Activated CD4-positive, alpha-beta T cell treated with anti-CD3 and anti-CD28 coated beads for 36 hours (primary cell): Measurements from ENCODE around the gene HOXB2. TPM values are rescaled to one million over a fixed set of nuclear protein-coding genes. Genes with fewer than 3 reads are reported as not detected.
"Not testable (repeated sequence)": the region's sequence is repeated elsewhere in the genome, so short reads cannot be mapped to it uniquely, and the experiment has no call there.

Source experiments
- ATAC-seq: fragments of 200-7000 bp; cut with Tn5 transposase; one replicate; pipeline ENCODE4 v1.10.0; 2021; ENCODE audit warnings: mild to moderate bottlenecking, moderate library complexity
- CTCF ChIA-PET: fragments of 350-600 bp; sonication (Branson Sonifier 250); formaldehyde crosslinking; loops from one replicate; lab custom pipeline; 2021; ENCODE audit warnings: antibody characterized with exemption; lab: Charles Lee
- POLR2A ChIA-PET: fragments of 350-600 bp; sonication (Branson Sonifier 250); formaldehyde crosslinking; loops from one replicate; lab custom pipeline; 2021; ENCODE audit warnings: antibody characterized with exemption, inconsistent platforms; lab: Charles Lee
- DNase-seq: peaks from one replicate; pipeline ENCODE4 v3.0.0-alpha.2; 2020
- H3K27ac Mint-ChIP-seq: one replicate; pipeline ENCODE4 v1.8.0; 2021; ENCODE audit warnings: mixed read lengths
- H3K27me3 Mint-ChIP-seq: one replicate; pipeline ENCODE4 v1.8.0; 2021; ENCODE audit warnings: mixed read lengths
- H3K36me3 Mint-ChIP-seq: one replicate; pipeline ENCODE4 v1.8.0; 2021; ENCODE audit warnings: low read depth, mixed read lengths
- H3K4me1 Mint-ChIP-seq: one replicate; pipeline ENCODE4 v1.8.0; 2021; ENCODE audit warnings: mixed read lengths
- H3K4me3 Mint-ChIP-seq: one replicate; pipeline ENCODE4 v1.8.0; 2021; ENCODE audit warnings: mild to moderate bottlenecking, moderate library complexity, mixed read lengths
- H3K9me3 Mint-ChIP-seq: one replicate; pipeline ENCODE4 v1.8.0; 2021; ENCODE audit warnings: low read depth, mixed read lengths
- intact Hi-C, 2 experiments: fragments of 100-400 bp; cut with DNase I in 1 of 2; cut with micrococcal nuclease in 1 of 2; formaldehyde crosslinking; loops; one replicate each; pipeline versions ENCODE4 v1.14.2 to v1.15.1; 2022 to 2024; cut with DNase I, micrococcal nuclease
- total RNA-seq, 2 experiments: library from RNA; stranded (reverse); gene quantifications; one replicate each; pipeline ENCODE4 v1.2.3, GENCODE V29; 2021

The HOXB2 gene
- total RNA-seq, 2 experiments from 2014 or later, result 2.8 to 3.3 TPM

DNA sequence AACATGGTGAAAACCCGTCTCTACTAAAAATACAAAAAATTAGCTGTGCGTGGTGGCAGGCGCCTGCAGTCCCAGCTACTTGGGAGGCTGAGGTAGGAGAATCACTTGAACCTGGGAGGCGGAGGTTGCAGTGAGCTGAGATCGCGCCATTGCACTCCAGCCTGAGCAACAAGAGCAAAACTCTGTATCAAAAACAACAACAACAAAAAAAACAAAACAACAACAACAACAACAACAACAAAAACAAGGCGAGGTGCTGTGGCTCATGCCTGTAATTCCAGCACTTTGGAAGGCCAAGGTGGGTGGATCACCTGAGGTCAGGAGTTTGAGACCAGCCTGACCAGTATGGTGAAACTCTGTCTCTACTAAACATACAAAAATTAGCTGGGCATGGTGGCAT, 35.2 kb downstream of the HOXB2 start:
- CTCF ChIA-PET, result interaction anchor here (1.1 kb wide), 1 partner anchor 251 kb away, joined by 3 read pairs; no protein-coding TSS in a partner anchor
- DNase-seq, H3K9me3 Mint-ChIP-seq, H3K4me3 Mint-ChIP-seq, H3K36me3 Mint-ChIP-seq, intact Hi-C loops, POLR2A ChIA-PET, ATAC-seq, H3K27ac Mint-ChIP-seq: not testable (repeated sequence)
- peaks cover 25% of the 10 kb centered on the region for H3K4me1 Mint-ChIP-seq
- peaks cover 30% of the 10 kb centered on the region for H3K27me3 Mint-ChIP-seq

DNA sequence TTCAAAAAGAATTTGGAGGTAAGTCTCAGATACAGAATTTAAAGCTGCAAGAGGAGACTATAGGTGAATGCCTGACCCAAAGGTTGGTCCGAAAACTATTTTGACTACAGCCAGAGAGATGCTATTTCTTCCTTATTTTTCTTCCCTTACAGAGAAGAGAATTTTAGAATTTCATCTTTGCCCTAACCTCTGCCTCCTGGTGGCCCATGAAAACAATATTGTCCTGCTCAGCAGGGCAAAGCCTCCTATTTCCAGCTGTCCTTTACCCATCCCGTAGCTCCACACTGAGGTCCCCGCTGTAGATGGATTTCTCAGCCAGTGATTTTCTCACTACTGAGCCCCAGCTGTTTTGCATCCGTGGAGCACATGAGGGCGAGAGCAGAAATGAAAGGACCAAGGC, 38.7 kb downstream of the HOXB2 start:
- intact Hi-C loops, result no loop called here
- Mint-ChIP-seq H3K9me3 (no peaks in the 10 kb centered on the region), H3K27ac (no peak overlapping the region), H3K27me3 (peaks cover 7% of the 10 kb centered on the region), H3K4me3 (no peak overlapping the region), H3K36me3 (no peaks in the 10 kb centered on the region), H3K4me1 (peaks cover 19% of the 10 kb centered on the region)
- ChIA-PET POLR2A (no interaction called here), CTCF (interaction anchor here (0.6 to 1.5 kb wide), 5 partner anchors 16 to 258 kb away, joined by 3 to 4 read pairs (median 3); no protein-coding TSS in a partner anchor)
- DNase-seq (no peak), ATAC-seq (no peak)

DNA sequence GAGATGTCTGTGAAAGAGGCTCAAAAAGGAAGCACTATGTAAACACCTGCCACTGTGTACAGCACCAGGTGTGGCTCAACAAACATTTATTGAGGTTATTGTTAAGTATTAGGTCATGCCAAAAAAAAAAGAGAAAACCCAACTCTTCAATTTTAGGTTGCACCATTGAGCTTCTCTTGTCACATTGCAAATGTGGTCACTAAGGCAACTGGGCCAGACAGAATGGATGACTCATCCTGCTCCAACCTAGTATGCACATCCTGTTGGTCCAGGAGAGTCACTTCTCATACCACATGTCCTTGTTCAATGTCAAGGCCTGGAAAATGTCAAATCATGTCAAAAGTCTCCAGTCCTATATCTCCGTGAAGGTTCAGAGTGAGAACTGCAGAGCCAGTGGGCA, 39.1 kb downstream of the HOXB2 start:
- intact Hi-C loops, result no loop called here
- POLR2A ChIA-PET, result no interaction called here
- no peak overlapping the region for H3K27ac Mint-ChIP-seq
- peak; percentile 52 for DNase-seq
- peaks cover 7% of the 10 kb centered on the region for H3K27me3 Mint-ChIP-seq
- CTCF ChIA-PET, result interaction anchor here (0.6 to 1.5 kb wide), 6 partner anchors 14 to 259 kb away, joined by 3 to 5 read pairs (median 3); no protein-coding TSS in a partner anchor
- H3K9me3 Mint-ChIP-seq, result no peaks in the 10 kb centered on the region
- H3K36me3 Mint-ChIP-seq, result no peaks in the 10 kb centered on the region
- peaks cover 15% of the 10 kb centered on the region for H3K4me1 Mint-ChIP-seq
- no peak overlapping the region for H3K4me3 Mint-ChIP-seq
- peak; percentile 98 for ATAC-seq

DNA sequence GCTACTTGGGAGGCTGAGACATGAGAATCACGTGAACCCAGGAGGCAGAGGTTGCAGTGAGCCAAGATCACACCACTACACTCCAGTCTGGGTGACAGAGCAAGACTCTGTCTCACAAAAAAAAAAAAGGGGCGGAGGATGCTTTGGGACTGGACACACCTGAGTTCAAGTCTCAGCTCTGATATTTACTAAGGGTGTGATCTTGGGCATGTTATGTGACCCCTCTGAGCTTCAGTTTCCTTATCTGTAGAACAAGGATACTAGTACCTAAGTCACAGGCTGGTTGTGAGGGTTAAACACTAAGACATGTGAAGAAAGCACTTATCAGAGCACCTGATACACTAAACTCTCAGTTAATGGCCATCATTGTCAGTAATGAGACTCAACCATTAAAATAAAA, 40.0 kb downstream of the HOXB2 start:
- H3K4me3 Mint-ChIP-seq, result no peak overlapping the region
- H3K4me1 Mint-ChIP-seq, result peaks cover 10% of the 10 kb centered on the region
- no peak overlapping the region for H3K27ac Mint-ChIP-seq
- ChIA-PET CTCF (interaction anchor here (1.0 kb wide), 1 partner anchor 13 kb away, joined by 5 read pairs; no protein-coding TSS in a partner anchor), POLR2A (no interaction called here)
- H3K27me3 Mint-ChIP-seq, result peaks cover 8% of the 10 kb centered on the region
- DNase-seq (no peak), ATAC-seq (no peak)
- no peaks in the 10 kb centered on the region for H3K36me3 Mint-ChIP-seq
- intact Hi-C loops, result no loop called here
- H3K9me3 Mint-ChIP-seq, result no peaks in the 10 kb centered on the region

DNA sequence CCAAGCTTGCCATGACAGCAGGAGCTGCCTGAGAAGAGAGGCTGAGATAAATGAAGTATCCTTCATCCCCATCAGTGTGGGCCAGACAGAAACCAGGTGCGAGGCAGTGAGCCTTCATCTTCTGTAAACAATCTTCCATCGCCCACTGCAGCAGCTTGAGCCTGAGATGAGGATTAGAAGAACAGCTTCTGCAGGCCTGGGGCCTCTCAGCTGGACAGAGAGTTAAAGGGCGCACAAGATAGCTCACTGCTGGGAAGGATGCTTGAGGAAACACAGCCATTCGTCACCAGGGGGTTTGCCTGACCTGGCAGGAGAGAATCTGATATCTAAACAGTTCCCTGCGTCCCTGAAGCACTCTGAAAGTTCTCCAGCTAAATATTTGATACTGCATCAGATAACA, 41.2 kb downstream of the HOXB2 start:
- H3K36me3 Mint-ChIP-seq, result no peaks in the 10 kb centered on the region
- DNase-seq (no peak), ATAC-seq (no peak)
- intact Hi-C loops, result no loop called here
- H3K9me3 Mint-ChIP-seq, result no peaks in the 10 kb centered on the region
- peaks cover 7% of the 10 kb centered on the region for H3K27me3 Mint-ChIP-seq
- H3K27ac Mint-ChIP-seq, result no peak overlapping the region
- no peak overlapping the region for H3K4me3 Mint-ChIP-seq
- ChIA-PET CTCF (interaction anchor here (0.7 to 1.8 kb wide), 2 partner anchors 11 to 163 kb away, joined by 4 to 11 read pairs; no protein-coding TSS in a partner anchor), POLR2A (no interaction called here)
- H3K4me1 Mint-ChIP-seq, result peaks cover 10% of the 10 kb centered on the region

DNA sequence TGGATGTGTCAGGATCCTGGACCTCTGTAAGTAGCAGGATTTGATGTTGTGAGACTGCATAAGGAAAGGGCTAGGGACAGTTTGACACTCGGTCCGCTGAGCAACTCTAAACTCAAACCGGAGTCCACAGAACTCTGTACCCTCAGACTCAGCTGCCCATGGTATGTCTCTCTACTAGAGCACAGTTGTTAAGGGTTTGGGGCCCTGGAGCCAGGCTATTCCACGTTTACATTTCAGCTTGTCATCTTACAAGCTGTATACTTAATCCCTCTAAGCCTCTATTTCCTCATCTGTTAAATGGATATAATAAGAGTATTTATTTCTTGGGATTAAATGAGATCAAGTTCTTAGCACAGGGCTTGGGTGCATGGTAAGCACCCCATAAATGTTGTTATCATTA, 42.0 kb downstream of the HOXB2 start:
- POLR2A ChIA-PET, result no interaction called here
- CTCF ChIA-PET, result interaction anchor here (1.8 kb wide), 1 partner anchor 10 kb away, joined by 11 read pairs; no protein-coding TSS in a partner anchor
- H3K36me3 Mint-ChIP-seq, result no peaks in the 10 kb centered on the region
- intact Hi-C loops, result no loop called here
- no peaks in the 10 kb centered on the region for H3K9me3 Mint-ChIP-seq
- no peak overlapping the region for H3K27ac Mint-ChIP-seq
- DNase-seq (no peak), ATAC-seq (no peak)
- H3K4me3 Mint-ChIP-seq, result no peak overlapping the region
- H3K4me1 Mint-ChIP-seq, result peaks cover 10% of the 10 kb centered on the region
- peaks cover 7% of the 10 kb centered on the region for H3K27me3 Mint-ChIP-seq

DNA sequence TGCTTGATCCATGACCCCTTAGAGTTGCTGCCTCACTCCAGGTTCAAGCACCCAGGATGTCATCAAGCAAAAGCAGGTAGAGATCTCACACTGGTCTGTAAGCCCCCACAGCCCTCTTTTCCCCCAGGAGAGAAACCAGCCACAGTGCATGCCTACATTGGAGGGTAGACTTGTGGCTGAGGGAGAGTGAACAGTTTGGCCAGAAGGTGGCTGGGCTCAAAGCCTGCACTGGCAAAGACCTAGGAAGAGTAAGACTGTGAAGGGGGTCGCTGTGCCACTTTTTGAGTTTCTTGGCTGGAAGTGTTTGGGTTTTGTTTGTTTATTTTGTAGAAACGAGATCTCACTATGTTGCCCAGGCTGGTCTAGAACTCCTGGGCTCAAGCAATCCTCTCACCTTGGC, 42.6 kb downstream of the HOXB2 start:
- intact Hi-C loops, result no loop called here
- no peak for ATAC-seq
- DNase-seq, result no peak
- H3K36me3 Mint-ChIP-seq, result no peaks in the 10 kb centered on the region
- H3K27ac Mint-ChIP-seq, result no peak overlapping the region
- H3K4me1 Mint-ChIP-seq, result peaks cover 10% of the 10 kb centered on the region
- no peaks in the 10 kb centered on the region for H3K9me3 Mint-ChIP-seq
- CTCF ChIA-PET, result interaction anchor here (0.6 to 2.0 kb wide), 3 partner anchors 10 to 167 kb away, joined by 3 to 11 read pairs (median 5); no protein-coding TSS in a partner anchor
- no peak overlapping the region for H3K4me3 Mint-ChIP-seq
- POLR2A ChIA-PET, result no interaction called here
- peaks cover 10% of the 10 kb centered on the region for H3K27me3 Mint-ChIP-seq

DNA sequence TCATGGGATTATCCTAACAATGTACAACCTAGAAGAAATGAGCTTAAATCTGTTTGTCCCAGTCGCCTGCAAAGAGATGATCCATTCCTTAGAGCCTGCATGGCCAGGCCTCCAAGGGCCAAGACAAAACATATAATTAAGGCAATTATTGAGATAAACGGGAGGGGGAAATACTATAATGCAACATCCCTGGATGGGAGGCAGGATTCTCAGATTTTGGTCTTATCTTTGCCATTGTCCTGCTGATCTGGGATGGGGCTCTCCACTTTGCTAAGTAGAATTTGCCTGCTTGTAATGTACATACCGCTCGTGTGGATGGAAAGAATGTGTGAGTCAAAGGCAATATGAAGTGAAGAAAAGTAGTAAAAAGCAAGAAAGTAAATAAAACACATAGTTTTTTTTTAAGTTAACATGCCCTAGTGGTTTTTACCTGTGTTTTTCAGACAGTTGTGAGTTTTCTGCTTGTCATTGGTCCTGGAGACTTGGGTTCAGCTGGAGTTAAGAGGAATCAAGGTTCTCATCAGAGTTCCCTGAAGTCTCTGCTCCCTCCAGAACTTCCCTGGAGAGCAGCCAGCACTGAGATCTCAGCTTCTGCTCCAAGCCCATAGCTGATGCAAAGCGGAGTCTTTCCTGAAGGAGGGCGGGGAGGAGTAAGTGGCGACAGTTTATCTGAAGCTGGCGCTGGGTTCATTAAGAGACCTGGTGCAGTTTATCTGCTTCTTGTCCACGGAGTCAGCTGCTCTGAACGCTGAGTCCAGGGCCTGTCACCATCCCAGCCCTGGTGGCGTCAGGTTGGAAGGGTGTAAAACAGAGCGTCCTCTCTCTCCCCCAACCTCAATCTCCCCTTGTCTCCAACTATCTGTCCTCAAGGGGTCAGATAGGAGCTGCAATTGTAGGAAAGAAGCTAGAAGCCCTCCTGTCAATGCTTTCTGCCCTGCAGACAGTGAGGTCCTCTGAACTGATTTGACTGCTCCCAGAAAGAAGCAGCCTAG, 44.2 kb downstream of the HOXB2 start:
- POLR2A ChIA-PET, result no interaction called here
- H3K4me1 Mint-ChIP-seq, result peaks cover 6% of the 10 kb centered on the region
- no peak for ATAC-seq

DNA sequence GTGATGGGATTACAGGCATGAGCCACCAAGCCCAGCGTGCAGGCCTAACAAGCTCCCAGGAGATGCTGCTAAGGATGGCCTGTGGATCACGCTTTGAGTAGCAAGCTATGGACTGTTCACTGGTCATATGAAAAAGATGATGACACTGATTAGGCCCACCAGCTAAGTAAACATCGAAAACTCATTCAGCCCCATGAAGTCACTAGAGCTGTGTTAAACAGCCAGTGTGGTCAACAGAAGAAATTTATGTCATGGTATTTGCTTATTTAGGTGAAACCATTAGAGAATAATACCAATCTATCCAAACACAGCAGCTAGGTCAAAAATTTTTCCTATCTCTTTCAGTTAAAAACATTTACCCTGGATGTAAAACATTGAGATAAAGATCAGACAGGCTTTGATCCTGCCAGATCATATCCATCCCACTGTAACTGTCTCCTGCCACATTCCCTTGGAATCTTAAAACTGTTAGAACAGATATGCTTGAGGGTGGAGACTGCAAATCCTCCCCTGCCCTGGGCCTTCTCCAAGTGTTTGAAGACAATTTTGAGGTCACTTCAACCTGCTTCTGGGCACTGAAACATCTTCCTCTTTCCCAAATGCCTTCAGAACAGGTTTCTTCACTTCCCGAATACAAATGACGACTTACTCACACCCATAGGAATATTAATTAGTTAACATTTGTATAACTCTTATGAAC, 45.0 kb downstream of the HOXB2 start:
- Mint-ChIP-seq H3K27me3 (peaks cover 10% of the 10 kb centered on the region), H3K9me3 (no peaks in the 10 kb centered on the region)
- POLR2A ChIA-PET, result no interaction called here

More for the DNA sequence above, 44.2 kb downstream of the HOXB2 start:
- H3K9me3 Mint-ChIP-seq, result no peaks in the 10 kb centered on the region
- H3K4me3 Mint-ChIP-seq, result no peak overlapping the region
- DNase-seq, result no peak
- H3K27me3 Mint-ChIP-seq, result peaks cover 10% of the 10 kb centered on the region
- no peak overlapping the region for H3K27ac Mint-ChIP-seq
- intact Hi-C loops, result no loop called here
- CTCF ChIA-PET, result interaction anchor here (0.6 to 2.0 kb wide), 6 partner anchors 8 to 166 kb away, joined by 3 to 5 read pairs (median 4); no protein-coding TSS in a partner anchor
- no peaks in the 10 kb centered on the region for H3K36me3 Mint-ChIP-seq

DNA sequence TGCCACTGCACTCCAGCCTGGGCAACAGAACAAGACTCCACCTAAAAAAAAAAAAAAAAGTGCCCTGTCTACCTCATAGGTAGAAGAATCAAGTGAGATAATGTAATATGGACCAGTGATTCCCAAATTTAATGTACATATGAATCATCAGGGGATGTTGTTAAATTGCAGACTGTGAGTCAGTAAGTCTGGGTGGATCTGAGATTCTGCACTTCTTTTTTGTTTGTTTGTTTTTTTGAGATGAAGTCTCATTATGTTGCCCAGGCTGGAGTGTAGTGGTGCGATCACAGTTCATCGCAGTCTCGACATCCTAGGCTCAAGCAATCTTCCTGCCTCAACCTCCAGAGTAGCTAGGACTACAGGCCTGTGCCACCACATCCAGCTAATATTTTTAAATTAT, 45.7 kb downstream of the HOXB2 start:
- Mint-ChIP-seq H3K4me3 (no peak overlapping the region), H3K36me3 (no peaks in the 10 kb centered on the region), H3K27ac (no peak overlapping the region), H3K9me3 (no peaks in the 10 kb centered on the region), H3K4me1 (no peaks in the 10 kb centered on the region), H3K27me3 (peaks cover 13% of the 10 kb centered on the region)
- ATAC-seq (no peak), DNase-seq (no peak)
- POLR2A ChIA-PET, result interaction anchor here (0.6 kb wide), 1 partner anchor 61 kb away, joined by 3 read pairs; no protein-coding TSS in a partner anchor
- CTCF ChIA-PET, result interaction anchor here (0.7 to 1.1 kb wide), 2 partner anchors 53 to 114 kb away, joined by 3 read pairs; no protein-coding TSS in a partner anchor
- intact Hi-C loops, result no loop called here

More for the DNA sequence above, 45.0 kb downstream of the HOXB2 start:
- CTCF ChIA-PET, result interaction anchor here (0.7 to 1.4 kb wide), 4 partner anchors 12 to 115 kb away, joined by 3 to 4 read pairs (median 4); no protein-coding TSS in a partner anchor
- no peak overlapping the region for H3K4me3 Mint-ChIP-seq
- no peaks in the 10 kb centered on the region for H3K36me3 Mint-ChIP-seq
- no peak overlapping the region for H3K27ac Mint-ChIP-seq
- DNase-seq (no peak), ATAC-seq (no peak)
- H3K4me1 Mint-ChIP-seq, result no peaks in the 10 kb centered on the region
- intact Hi-C loops, result no loop called here
